C4-2B (cell line): ENCODE measurements around the gene THYN1.

Experiments used
- ZFX ChIP-seq: fragments of 450-650 bp; IDR thresholded peaks from 2 replicates; pipeline ENCODE4 v1.6.1; 2017
- TF ChIP-seq, protein P1 (sequence below): fragments of 450-650 bp; conservative IDR thresholded peaks from 2 replicates; pipeline ENCODE4 v1.5.1; 2017; ENCODE audit warnings: mild to moderate bottlenecking

- TF ChIP-seq, protein P1, sequence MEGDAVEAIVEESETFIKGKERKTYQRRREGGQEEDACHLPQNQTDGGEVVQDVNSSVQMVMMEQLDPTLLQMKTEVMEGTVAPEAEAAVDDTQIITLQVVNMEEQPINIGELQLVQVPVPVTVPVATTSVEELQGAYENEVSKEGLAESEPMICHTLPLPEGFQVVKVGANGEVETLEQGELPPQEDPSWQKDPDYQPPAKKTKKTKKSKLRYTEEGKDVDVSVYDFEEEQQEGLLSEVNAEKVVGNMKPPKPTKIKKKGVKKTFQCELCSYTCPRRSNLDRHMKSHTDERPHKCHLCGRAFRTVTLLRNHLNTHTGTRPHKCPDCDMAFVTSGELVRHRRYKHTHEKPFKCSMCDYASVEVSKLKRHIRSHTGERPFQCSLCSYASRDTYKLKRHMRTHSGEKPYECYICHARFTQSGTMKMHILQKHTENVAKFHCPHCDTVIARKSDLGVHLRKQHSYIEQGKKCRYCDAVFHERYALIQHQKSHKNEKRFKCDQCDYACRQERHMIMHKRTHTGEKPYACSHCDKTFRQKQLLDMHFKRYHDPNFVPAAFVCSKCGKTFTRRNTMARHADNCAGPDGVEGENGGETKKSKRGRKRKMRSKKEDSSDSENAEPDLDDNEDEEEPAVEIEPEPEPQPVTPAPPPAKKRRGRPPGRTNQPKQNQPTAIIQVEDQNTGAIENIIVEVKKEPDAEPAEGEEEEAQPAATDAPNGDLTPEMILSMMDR: no peak
- no peak for TF ChIP-seq ZFX
Observed at GRCh38 chr11:134287561-134287960, 34.4 kb upstream of the THYN1 start.
